Measurements from ENCODE around the gene ECM2. TPM values are rescaled to one million over a fixed set of nuclear protein-coding genes. Genes with fewer than 3 reads are reported as not detected.

Gene ECM2
- total and polyA plus RNA-seq, 2 of the 8 experiments (the other 6 are each of a cell fraction or from before 2014, with no cell fraction given), result not detected

DNA sequence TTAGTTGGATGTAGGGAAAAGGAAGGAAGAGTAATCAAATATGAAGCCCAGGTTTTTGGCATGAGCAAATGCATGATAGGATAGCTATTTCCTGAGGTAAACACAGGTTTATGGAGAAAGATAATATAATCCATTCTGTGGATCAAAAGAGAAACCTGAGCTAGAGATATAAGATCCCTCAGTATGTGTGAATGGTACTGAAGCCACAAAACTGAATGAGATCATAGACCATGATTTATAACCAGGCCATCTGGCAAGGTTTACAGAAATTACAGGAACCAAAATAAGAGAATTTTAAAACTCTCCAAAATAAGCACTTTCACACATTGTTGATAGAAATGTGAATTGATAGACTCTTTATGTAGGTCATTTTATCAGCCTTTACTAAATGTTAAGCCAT, 28.7 kb upstream of the ECM2 start:
- Histone ChIP-seq H2AK5ac (ENCODE audit: low read depth, low read length) (no peak overlapping the region), H2AFZ (ENCODE audit: low read length) (no peak overlapping the region), H3K23ac (ENCODE audit: insufficient read length) (no peak overlapping the region), H4K5ac (ENCODE audit: insufficient read length, low read depth, low read length) (no peak overlapping the region), H2BK5ac (ENCODE audit: low read depth, low read length) (no peak overlapping the region), H3K23me2 (ENCODE audit: low read depth, low read length) (no peaks in the 10 kb centered on the region), H3K27ac (ENCODE audit: low read depth, low read length) (no peak overlapping the region), H3K36me3 (ENCODE audit: control insufficient read depth in 2 of 4, insufficient read depth in 4 of 4, low read length in 3 of 4) (no peaks in the 10 kb centered on the region), H3K56ac (replicated peaks; ENCODE audit: insufficient read length, low read depth, low read length) (no peak overlapping the region), H3K14ac (ENCODE audit: insufficient read length) (no peak overlapping the region), H4K8ac (ENCODE audit: extremely low read depth, insufficient read depth, low read length) (no peak overlapping the region), H3K4me3 (ENCODE audit: extremely low read depth in 1 of 4, insufficient read depth in 2 of 4, low read depth in 3 of 4, low read length in 4 of 4) (no peak overlapping the region), H2BK120ac (replicated peaks; ENCODE audit: low read depth, low read length) (no peak overlapping the region), H3K4ac (replicated peaks; ENCODE audit: insufficient read length, low read depth, low read length) (no peak overlapping the region), H3K27me3 (replicated peaks in 1 of 4; ENCODE audit: control insufficient read depth in 3 of 4, extremely low read depth in 1 of 4, insufficient read depth in 3 of 4, low read length in 3 of 4) (no peaks in the 10 kb centered on the region), H2BK20ac (ENCODE audit: low read length) (no peak overlapping the region), H3K4me1 (replicated peaks in 1 of 4; ENCODE audit: control insufficient read depth in 3 of 4, insufficient read depth in 4 of 4, low read length in 3 of 4) (no peaks in the 10 kb centered on the region; a peak in 1 of 7 replicates), H2BK15ac (ENCODE audit: low read length) (no peak overlapping the region), H3K18ac (ENCODE audit: extremely low read depth, low read length) (no peak overlapping the region), H3K79me2 (ENCODE audit: control insufficient read depth in 1 of 2, insufficient read depth in 2 of 2, low read length in 2 of 2) (no peaks in the 10 kb centered on the region), H3K9ac (replicated peaks in 1 of 4; ENCODE audit: extremely low read depth in 1 of 4, low read depth in 3 of 4, low read length in 3 of 4) (no peak overlapping the region), H4K91ac (replicated peaks; ENCODE audit: insufficient read length, low read length) (no peak overlapping the region), H2BK12ac (ENCODE audit: low read depth, low read length) (no peak overlapping the region), H4K20me1 (replicated peaks in 1 of 2; ENCODE audit: control insufficient read depth in 1 of 2, insufficient read depth in 2 of 2, low read length in 2 of 2) (no peaks in the 10 kb centered on the region), H3K4me2 (ENCODE audit: insufficient read depth in 1 of 2, low read depth in 2 of 2, low read length in 2 of 2) (no peak overlapping the region), H3K79me1 (ENCODE audit: low read depth, low read length) (no peaks in the 10 kb centered on the region), H3K9me3 (ENCODE audit: insufficient read depth in 2 of 2, low read depth in 1 of 2, low read length in 1 of 2) (no peaks in the 10 kb centered on the region)
- FAIRE-seq (no peak), DNase-seq (ENCODE audit: low read depth in 1 of 2, low spot score in 2 of 2) (no peak)
- ChIA-PET CTCF (ENCODE audit: partially characterized antibody) (interaction anchor here (0.6 kb wide), 1 partner anchor 69 kb away, joined by 3 read pairs; no protein-coding TSS in a partner anchor), POLR2A (ENCODE audit: partially characterized antibody) (no interaction called here)
- TF ChIP-seq ZNF274 (IDR thresholded peaks at IDR 0.05; ENCODE audit: borderline replicate concordance, extremely low read depth, low read length), result no peak
